GM19351 (cell line): Measurements from ENCODE around the gene ISL2.

ENCODE experiments used
- ATAC-seq: cut with Tn5 transposase; IDR thresholded peaks from one replicate; pipeline ENCODE4 v1.9.1; 2021; ENCODE audit warnings: mild to moderate bottlenecking, moderate library complexity; ENCODE audit not compliant: unreplicated experiment

The ISL2 gene

DNA sequence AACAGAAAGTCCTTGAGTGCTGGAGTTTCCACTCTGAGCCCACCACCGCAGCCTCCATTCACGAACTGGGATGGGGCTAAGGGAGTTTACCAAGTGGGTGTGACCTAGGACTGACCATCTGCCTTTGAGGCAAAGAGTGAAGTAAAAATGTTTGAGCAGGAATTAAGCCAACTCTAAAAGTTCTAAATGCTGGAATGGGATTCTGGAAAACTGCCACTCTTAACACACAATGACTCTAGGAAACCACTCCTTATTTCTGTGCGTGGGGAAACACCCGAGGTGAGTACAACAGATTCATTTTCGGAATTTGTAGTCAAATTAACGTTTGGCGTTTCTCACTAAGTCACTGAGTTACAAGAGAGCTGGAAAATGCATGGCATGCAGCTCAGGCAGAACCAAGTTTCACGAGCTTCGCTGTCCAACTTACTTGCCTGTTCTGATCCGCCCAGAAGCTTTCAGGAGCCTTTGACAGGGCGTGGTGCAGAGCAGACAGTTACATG, 31.6 kb downstream of the ISL2 start:
- ATAC-seq: no peak

DNA sequence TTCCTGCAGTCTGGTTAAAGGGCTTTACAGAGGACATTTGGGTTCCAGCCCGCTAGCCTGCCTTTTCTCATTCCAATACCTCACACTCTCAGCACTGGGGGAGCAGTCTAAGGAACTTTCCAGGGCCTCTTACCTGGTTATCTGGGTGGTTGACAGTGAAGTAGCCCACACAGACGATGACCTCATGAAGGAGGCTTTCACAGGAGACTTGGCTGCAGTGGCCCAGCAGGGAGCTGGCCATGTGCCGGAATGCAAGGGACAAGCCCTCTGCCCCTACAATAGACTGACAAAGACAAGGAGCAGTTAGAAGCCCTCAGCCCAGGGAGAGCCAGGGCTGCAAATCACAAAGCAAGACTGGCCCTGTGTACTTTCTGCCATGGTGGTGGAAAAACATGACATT, 39.5 kb downstream of the ISL2 start:
- no peak for ATAC-seq

DNA sequence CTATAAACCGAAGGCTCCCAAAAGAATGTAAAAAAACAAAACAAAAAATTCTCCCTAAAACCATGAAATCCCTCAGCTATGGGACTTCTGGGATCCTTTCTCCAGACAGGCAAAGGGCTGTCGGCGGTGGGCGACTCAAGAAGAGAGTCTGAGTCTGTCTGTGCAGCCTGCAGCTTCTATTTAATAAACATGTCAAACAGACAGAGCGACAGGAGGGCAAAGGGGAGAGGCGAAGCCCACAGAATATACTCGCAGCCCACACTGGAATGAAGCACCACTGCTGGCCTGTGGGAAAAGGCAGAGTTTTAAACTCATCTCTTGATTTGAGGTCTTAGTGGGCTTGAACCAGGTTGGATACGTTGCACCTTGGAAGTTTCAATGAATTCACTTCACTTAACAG, 40.2 kb downstream of the ISL2 start:
- ATAC-seq: no peak

DNA sequence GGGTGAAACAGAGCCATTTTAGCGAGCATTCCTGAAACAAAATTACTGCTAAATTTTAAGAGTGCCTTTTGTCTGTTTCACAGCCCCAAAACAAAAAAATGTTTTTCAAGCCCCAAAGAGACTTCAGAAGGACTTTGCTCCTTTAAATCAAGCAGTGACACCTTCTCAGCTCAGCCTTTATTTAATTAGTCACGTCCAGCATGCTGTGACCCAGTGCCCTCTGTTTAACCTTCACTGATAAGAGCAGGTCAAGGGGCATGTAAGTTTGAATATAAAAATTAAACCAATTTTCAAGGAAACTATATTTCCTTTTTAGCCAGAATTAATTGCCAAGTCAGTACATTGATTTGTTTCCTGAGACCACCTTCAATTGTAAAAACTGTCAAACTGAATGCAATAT, 40.6 kb downstream of the ISL2 start:
- no peak for ATAC-seq

DNA sequence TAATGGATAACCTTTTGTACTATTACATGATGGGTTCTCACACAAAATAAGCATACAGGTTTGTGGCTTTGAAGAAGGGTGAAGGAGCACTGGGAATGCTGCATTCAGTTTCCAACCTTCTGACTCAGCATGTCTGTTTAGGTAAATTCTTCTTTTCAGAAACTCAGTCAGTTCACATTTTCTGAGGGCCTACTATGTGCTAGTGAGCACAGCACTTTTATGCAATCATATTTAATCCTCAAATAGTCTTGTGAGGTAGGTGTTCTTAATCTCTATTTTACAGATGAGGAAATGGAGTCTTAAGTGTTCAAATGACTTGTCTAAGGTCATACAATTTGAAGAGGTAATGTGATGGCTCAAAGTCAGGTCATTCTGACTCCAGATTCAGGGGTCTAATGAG, 41.2 kb downstream of the ISL2 start:
- ATAC-seq: no peak

DNA sequence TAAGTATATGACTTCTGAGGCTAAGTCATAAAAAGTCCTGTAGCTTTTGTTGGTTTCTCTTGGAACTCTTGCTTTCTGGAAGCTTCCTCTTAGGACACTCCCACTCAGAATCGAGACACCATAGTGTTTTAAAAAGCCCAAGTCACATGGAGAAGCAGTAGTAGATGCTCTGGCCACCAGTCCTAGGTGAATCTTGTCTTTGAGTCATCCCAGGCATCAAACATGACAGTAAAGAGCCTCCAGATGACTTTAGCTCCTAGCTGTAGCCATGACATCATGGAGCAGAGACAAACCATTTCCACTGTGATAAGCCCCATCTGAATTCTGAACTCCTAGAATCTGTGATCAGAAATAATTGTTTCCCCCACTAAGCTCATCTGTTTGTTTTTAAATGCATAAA, 42.1 kb downstream of the ISL2 start:
- ATAC-seq: no peak

DNA sequence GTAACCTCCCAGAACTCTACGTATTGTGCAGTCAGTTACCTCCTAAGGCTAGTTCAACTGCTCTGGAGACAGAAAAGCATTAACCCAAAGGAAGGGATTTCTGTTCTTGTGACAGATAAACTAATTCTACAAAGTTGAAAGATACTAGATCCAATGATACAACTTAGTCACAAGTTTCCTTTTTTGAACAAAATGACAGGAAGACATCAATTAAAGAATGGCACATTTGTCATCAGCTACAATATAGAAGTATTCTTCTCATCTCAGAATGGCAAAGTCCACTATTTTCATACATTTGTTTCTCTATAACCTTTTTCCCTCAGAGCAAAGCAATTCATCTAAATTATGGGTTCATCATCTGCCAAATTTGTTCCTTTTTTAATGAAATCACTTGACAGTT, 43.7 kb downstream of the ISL2 start:
- no peak for ATAC-seq

DNA sequence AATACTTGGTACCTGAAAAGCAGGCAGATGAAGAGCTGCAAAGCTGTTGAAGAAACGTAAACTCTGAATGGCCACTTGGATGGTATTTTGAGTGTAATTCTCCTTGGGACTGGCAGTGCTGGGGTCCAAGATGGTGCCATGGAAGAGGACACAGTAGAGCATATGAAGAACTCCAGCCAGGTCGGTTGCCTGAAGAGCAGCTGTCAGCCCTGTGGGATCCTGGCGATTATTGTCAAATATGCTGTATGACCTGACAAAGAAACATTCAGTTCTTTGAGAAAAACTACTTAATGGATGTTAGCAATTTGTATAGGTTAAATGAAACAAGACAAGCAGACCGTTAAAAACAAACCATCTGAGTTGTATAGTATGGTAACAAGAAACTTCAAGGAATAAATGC, 44.8 kb downstream of the ISL2 start:
- ATAC-seq: no peak

DNA sequence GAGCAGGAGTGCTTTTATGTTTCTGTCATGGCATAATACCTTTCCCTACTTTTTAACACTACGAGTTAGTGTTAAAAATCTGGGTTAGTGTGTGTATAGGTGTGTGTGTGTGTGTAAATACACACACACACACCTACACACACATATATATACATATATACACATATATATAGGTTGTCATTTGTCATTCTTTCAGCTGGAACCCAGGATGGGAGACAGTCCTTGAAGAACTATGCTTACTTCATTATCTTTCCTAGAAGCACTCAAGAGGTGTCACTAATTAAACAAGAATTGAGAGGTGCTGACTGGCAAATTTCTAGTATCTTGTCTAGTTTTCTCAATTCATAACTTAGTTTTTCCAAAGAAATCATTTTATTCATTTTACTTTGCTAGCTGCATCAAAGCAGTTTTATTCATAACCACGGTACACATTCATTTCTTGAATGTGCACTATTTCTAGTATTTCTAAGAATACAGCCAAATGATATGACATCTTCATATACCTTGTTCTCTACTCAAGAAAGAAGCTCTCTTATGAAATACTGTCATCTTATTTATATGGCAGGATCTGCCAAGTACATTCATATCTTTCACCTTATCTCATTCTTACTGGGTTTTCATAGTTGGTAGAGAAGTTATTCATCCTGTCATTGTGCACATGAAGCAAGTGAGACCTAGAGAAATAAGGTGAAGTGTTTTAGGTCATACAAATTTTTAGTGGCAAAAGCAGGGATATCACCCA, 46.6 kb downstream of the ISL2 start:
- ATAC-seq: no peak

DNA sequence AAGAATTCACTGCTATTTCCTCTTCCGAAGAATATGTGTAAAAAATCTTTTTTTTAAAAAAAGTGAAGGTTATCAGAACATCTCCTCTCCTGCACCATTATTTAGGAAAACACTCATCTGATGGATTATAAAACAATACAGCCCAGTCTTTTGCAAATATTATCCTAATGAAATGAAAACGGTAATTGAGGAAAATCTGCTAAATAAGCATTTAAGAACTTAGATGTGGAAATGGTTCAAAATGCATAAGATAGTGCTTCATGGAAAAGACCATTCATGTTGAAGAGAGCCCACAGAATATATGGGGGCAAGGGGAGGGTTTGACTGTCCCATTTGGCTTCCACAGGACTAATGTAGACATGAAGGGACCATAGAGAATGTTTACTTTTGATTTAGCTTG, 47.8 kb downstream of the ISL2 start:
- no peak for ATAC-seq

DNA sequence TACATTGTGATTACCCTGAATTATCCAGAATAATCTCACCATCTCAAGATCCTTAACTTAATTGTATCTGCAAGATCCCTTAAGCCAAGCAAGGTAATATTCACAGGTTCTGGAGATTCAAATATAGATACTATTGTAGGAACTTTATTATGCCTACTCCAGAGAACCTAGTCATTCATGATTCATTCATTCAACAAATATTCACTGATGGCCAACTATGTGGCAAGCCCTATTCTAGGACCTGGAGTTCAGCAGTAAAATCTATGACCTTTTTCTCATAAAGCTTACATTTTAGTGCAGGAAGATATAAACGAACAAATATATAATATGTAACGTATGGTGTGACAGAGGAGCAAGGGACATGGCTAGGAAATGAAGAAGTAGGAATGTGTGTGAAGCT, 49.6 kb downstream of the ISL2 start:
- ATAC-seq: no peak

DNA sequence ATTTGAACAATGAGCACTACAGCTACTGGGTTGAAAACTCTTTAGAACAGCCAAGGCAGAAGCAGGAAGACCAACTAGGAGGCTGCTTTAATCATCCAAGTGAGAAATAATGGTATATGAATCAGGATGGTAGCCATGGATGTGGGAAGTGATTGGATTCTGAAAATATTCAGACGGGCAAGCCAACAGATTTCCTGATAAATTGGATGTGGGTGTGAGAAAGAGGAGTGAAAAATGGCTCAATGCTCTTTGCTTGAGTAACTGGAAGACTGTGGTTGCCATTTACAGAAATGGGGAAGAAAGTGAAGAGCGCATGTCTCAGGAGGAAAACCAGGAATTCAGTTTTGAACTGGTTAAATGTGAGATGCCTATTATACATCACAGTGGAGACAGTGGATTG, 50.4 kb downstream of the ISL2 start:
- no peak for ATAC-seq

DNA sequence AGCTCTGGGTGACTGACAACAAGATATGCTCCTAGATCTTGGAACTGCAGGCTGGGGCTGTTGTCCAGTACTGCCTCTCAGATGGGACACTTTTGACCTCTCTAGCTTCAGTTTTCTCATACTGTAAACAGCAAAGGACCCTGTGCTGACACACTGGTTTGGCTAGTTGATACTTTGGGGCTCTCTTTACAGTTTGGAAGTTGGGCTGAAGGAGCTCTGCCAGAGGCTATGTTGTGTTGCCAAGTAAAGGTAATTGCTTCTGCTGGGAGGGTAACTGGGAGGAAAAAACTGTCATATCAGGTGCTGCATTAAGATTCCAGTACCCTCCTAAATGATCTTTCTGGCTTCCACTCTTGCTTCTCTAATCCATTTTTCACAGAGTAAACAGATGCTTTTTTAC, 54.0 kb downstream of the ISL2 start:
- ATAC-seq: no peak

DNA sequence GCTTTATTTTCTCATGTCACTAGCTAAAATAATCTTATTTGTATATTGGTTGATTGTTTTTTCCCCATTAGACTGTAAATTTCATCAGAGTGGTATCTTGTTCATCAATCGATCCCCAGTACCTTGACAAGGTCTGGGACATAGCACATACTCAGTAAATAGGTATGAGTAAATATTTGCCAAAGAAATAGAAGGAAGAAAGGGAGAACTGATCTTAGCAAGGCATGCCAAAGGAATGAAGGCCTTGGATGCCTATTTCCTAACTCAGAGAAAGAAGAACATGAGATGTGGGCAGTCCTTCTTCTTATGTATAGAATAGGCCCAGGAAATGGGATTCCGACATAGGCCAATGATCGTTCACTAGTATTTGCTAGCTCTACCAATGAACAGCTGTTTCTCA, 54.7 kb downstream of the ISL2 start:
- no peak for ATAC-seq

DNA sequence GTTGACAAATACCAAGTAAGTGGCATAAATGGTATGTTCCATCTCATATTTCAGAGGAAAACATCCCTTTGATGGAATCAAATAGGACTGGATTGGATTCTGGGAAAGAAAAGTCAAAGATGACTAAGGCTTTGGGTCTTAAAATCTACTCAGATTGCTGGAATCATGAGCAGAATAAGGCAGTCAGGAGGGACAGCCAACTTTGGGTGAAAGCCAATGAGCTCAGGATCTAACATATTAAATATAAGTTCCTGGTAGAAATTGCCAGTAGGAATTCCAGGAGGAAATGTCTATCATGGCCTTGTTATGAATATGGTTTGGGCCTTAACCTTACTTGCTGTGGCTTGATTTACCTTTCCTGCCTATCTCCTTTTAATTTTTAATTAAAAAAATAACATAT, 55.3 kb downstream of the ISL2 start:
- no peak for ATAC-seq
